OCI-LY1 (cell line): ENCODE measurements around the gene NLE1.

ENCODE experiments used
- H2AFZ ChIP-seq: fragments of 200-600 bp; sonication (generic), shearing (Covaris generic); 2 replicates; pipeline ENCODE4 v1.6.0; 2014; ENCODE audit warnings: antibody characterized with exemption, mild to moderate bottlenecking, low read length
- H3F3A ChIP-seq: fragments of 200-600 bp; sonication (generic), shearing (Covaris generic); 2 replicates; pipeline ENCODE4 v1.6.0; 2014; ENCODE audit warnings: mild to moderate bottlenecking, antibody characterized with exemption, low read length, moderate library complexity; ENCODE audit not compliant: insufficient read depth
- H3K27ac ChIP-seq: fragments of 200-600 bp; sonication (generic); 2 replicates; pipeline ENCODE4 v1.5.1; 2014; ENCODE audit warnings: low read length, mixed run types, mild to moderate bottlenecking, low read depth; ENCODE audit not compliant: poor library complexity, severe bottlenecking
- H3K27me3 ChIP-seq: fragments of 200-600 bp; sonication (generic); 2 replicates; pipeline ENCODE4 v1.6.0; 2014; ENCODE audit warnings: antibody characterized with exemption, mild to moderate bottlenecking, low read length, moderate library complexity; ENCODE audit not compliant: insufficient read depth
- H3K36me3 ChIP-seq: fragments of 200-600 bp; sonication (generic); 2 replicates; pipeline ENCODE4 v1.6.1; 2014; ENCODE audit warnings: mild to moderate bottlenecking, antibody characterized with exemption, low read length, moderate library complexity, mixed read lengths; ENCODE audit not compliant: insufficient read depth
- H3K4me1 ChIP-seq: fragments of 200-600 bp; sonication (generic); 2 replicates; pipeline ENCODE4 v1.5.1; 2014; ENCODE audit warnings: mild to moderate bottlenecking, low read length, moderate library complexity; ENCODE audit not compliant: insufficient read depth, severe bottlenecking
- H3K4me2 ChIP-seq: fragments of 200-600 bp; sonication (generic), shearing (Covaris generic); 2 replicates; pipeline ENCODE4 v1.6.1; 2014; ENCODE audit warnings: low read length
- H3K4me3 ChIP-seq: fragments of 200-600 bp; sonication (generic); 2 replicates; pipeline ENCODE4 v1.5.1; 2014; ENCODE audit warnings: low read length, low read depth, mild to moderate bottlenecking, mixed read lengths; ENCODE audit not compliant: poor library complexity, severe bottlenecking
- H3K79me2 ChIP-seq: fragments of 200-600 bp; shearing (Covaris generic); 2 replicates; pipeline ENCODE4 v1.6.1; 2016; ENCODE audit warnings: mixed run types, low read length, mixed read lengths; ENCODE audit not compliant: insufficient read depth
- H3K9ac ChIP-seq: fragments of 200-600 bp; sonication (generic), shearing (Covaris generic); 2 replicates; pipeline ENCODE4 v1.6.1; 2014; ENCODE audit warnings: mild to moderate bottlenecking, low read length, mixed read lengths
- H3K9me2 ChIP-seq: fragments of 200-600 bp; sonication (generic), shearing (Covaris generic); 2 replicates; pipeline ENCODE4 v1.6.1; 2014; ENCODE audit warnings: low read depth, mild to moderate bottlenecking, low read length, mixed read lengths
- H3K9me3 ChIP-seq: fragments of 200-600 bp; shearing (Covaris generic); 2 replicates; pipeline ENCODE4 v1.6.1; 2014; ENCODE audit warnings: low read length, mixed read lengths
- H4K20me1 ChIP-seq: fragments of 200-600 bp; sonication (generic), shearing (Covaris generic); 2 replicates; pipeline ENCODE4 v1.6.0; 2016; ENCODE audit warnings: mild to moderate bottlenecking, low read length; ENCODE audit not compliant: insufficient read depth
- CTCF ChIP-seq: fragments of 200-600 bp; sonication (generic), shearing (Covaris generic); IDR thresholded peaks from 2 replicates; pipeline ENCODE4 v1.5.1; 2017; ENCODE audit warnings: mild to moderate bottlenecking, antibody characterized with exemption, low read length, moderate library complexity, mixed read lengths
- EZH2 ChIP-seq: fragments of 200-600 bp; sonication (generic), shearing (Covaris generic); IDR thresholded peaks from 2 replicates; pipeline ENCODE4 v1.8.0; 2017; ENCODE audit warnings: borderline replicate concordance, mixed run types, mild to moderate bottlenecking, antibody characterized with exemption, low read length, moderate library complexity, mixed read lengths

The NLE1 gene

GRCh38 chr17:35104844-35105450 is 37.2 kb downstream of the NLE1 start:
- H3K79me2 ChIP-seq = no peaks in the 10 kb centered on the region

GRCh38 chr17:35103271-35103670 is 38.8 kb downstream of the NLE1 start:
- no peak overlapping the region for H2AFZ ChIP-seq
- no peak overlapping the region for H3K27ac ChIP-seq
- H3K27me3 ChIP-seq = no peaks in the 10 kb centered on the region
- peaks cover 71% of the 10 kb centered on the region for H3K36me3 ChIP-seq
- no peak overlapping the region for H3K4me3 ChIP-seq
- H3K4me2 ChIP-seq = no peak overlapping the region
- TF ChIP-seq CTCF (no peak), EZH2 (no peak)
- H3K4me1 ChIP-seq = no peaks in the 10 kb centered on the region
- H3K79me2 ChIP-seq = no peaks in the 10 kb centered on the region
- H3K9me3 ChIP-seq = no peaks in the 10 kb centered on the region
- H4K20me1 ChIP-seq = no peaks in the 10 kb centered on the region
- no peaks in the 10 kb centered on the region for H3K9me2 ChIP-seq
- no peaks in the 10 kb centered on the region for H3F3A ChIP-seq
- H3K9ac ChIP-seq = no peak overlapping the region

More at GRCh38 chr17:35104844-35105450, 37.2 kb downstream of the NLE1 start:
- H4K20me1 ChIP-seq = no peaks in the 10 kb centered on the region
- H3K27ac ChIP-seq = no peak overlapping the region
- H3K9me3 ChIP-seq = no peaks in the 10 kb centered on the region
- no peaks in the 10 kb centered on the region for H3K9me2 ChIP-seq
- TF ChIP-seq CTCF (no peak), EZH2 (no peak)
- H3K9ac ChIP-seq = no peak overlapping the region
- H3F3A ChIP-seq = no peaks in the 10 kb centered on the region
- H3K4me1 ChIP-seq = no peaks in the 10 kb centered on the region
- H2AFZ ChIP-seq = no peak overlapping the region
- H3K4me3 ChIP-seq = no peak overlapping the region
- H3K36me3 ChIP-seq = peaks cover 57% of the 10 kb centered on the region
- no peak overlapping the region for H3K4me2 ChIP-seq
- H3K27me3 ChIP-seq = no peaks in the 10 kb centered on the region

- H3K79me2 ChIP-seq = no peaks in the 10 kb centered on the region
- no peak overlapping the region for H2AFZ ChIP-seq
- H3K9me3 ChIP-seq = no peaks in the 10 kb centered on the region
- no peak overlapping the region for H3K27ac ChIP-seq
- H4K20me1 ChIP-seq = no peaks in the 10 kb centered on the region
- H3K4me2 ChIP-seq = no peak overlapping the region
- no peak for TF ChIP-seq CTCF
- no peak for TF ChIP-seq EZH2
- no peak overlapping the region for H3K4me3 ChIP-seq
- H3K36me3 ChIP-seq = peaks cover 65% of the 10 kb centered on the region
- no peak overlapping the region for H3K9ac ChIP-seq
- no peaks in the 10 kb centered on the region for H3K27me3 ChIP-seq
- H3K9me2 ChIP-seq = no peaks in the 10 kb centered on the region
- H3F3A ChIP-seq = no peaks in the 10 kb centered on the region
- H3K4me1 ChIP-seq = no peaks in the 10 kb centered on the region
Observed at GRCh38 chr17:35101725-35102124, 40.4 kb downstream of the NLE1 start.
